H1 (cell line): Measurements from ENCODE around the gene ART5. TPM values are rescaled to one million over a fixed set of nuclear protein-coding genes. Genes with fewer than 3 reads are reported as not detected.

Experiments used
- CTCF ChIA-PET: fragments of 300-600 bp; sonication (Branson Sonifier 250); formaldehyde crosslinking; loops from one replicate; lab custom pipeline; 2021; ENCODE audit not compliant: partially characterized antibody; lab: Charles Lee
- POLR2A ChIA-PET: fragments of 300-600 bp; sonication (Branson Sonifier 250); formaldehyde crosslinking; loops from one replicate; lab custom pipeline; 2021; ENCODE audit warnings: inconsistent platforms; ENCODE audit not compliant: partially characterized antibody; lab: Charles Lee
- DNase-seq, 2 experiments: peaks; one replicate each; pipeline versions ENCODE4 v3.0.0 to v3.0.0-alpha.2; 2010 to 2022; ENCODE audit warnings: low spot score in 2 of 2, low read depth in 1 of 2, mixed read lengths in 1 of 2
- FAIRE-seq: peaks from 2 replicates; lab custom pipeline; 2011; peaks lifted over from hg19 to GRCh38; lab: Jason Lieb, UNC
- H2AFZ ChIP-seq: 2 replicates; pipeline ENCODE4 v1.8.1; 2012; ENCODE audit warnings: low read length, inconsistent platforms
- H2AK5ac ChIP-seq: 2 replicates; pipeline ENCODE4 v1.6.1; 2013; ENCODE audit warnings: low read depth, low read length
- H2BK120ac ChIP-seq: replicated peaks from 2 replicates; pipeline ENCODE3; 2013; ENCODE audit warnings: low read depth, low read length, inconsistent platforms
- H2BK12ac ChIP-seq: 2 replicates; pipeline ENCODE4 v1.6.1; 2013; ENCODE audit warnings: low read depth, low read length
- H2BK15ac ChIP-seq: 2 replicates; pipeline ENCODE4 v1.6.1; 2013; ENCODE audit warnings: low read length
- H2BK20ac ChIP-seq: 2 replicates; pipeline ENCODE4 v1.6.1; 2013; ENCODE audit warnings: low read length
- H2BK5ac ChIP-seq: 2 replicates; pipeline ENCODE4 v1.6.1; 2013; ENCODE audit warnings: low read depth, low read length
- H3K14ac ChIP-seq: 2 replicates; pipeline ENCODE4 v1.6.1; 2013; ENCODE audit warnings: inconsistent platforms; ENCODE audit not compliant: insufficient read length
- H3K18ac ChIP-seq: 2 replicates; pipeline ENCODE4 v1.6.1; 2013; ENCODE audit warnings: low read length; ENCODE audit errors: extremely low read depth
- H3K23ac ChIP-seq: 2 replicates; pipeline ENCODE4 v1.6.1; 2013; ENCODE audit warnings: inconsistent platforms; ENCODE audit not compliant: insufficient read length
- H3K23me2 ChIP-seq: 2 replicates; pipeline ENCODE4 v1.6.1; 2013; ENCODE audit warnings: low read depth, low read length
- H3K27ac ChIP-seq: 2 replicates; pipeline ENCODE4 v1.6.1; 2011; ENCODE audit warnings: low read depth, low read length, inconsistent platforms
- H3K27me3 ChIP-seq, 4 experiments: replicated peaks in 1 of 4; 1 replicate in 1 of 4; 2 replicates in 3 of 4; pipeline versions ENCODE4 v1.6.1 to v1.8.1; 2011 to 2013; ENCODE audit warnings: low read length in 3 of 4, mild to moderate bottlenecking in 3 of 4, inconsistent platforms in 2 of 4, mixed read lengths in 2 of 4, moderate library complexity in 1 of 4; ENCODE audit not compliant: control insufficient read depth in 3 of 4, insufficient read depth in 3 of 4; ENCODE audit errors: extremely low read depth in 1 of 4
- H3K36me3 ChIP-seq, 4 experiments: 2 replicates each; pipeline versions ENCODE4 v1.6.1 to v1.8.1; 2011 to 2013; ENCODE audit warnings: mild to moderate bottlenecking in 4 of 4, low read length in 3 of 4, moderate library complexity in 2 of 4, control low read depth in 1 of 4, inconsistent platforms in 1 of 4; ENCODE audit not compliant: insufficient read depth in 4 of 4, control insufficient read depth in 2 of 4
- H3K4ac ChIP-seq: replicated peaks from 2 replicates; pipeline ENCODE3; 2013; ENCODE audit warnings: low read length, low read depth, mixed read lengths, inconsistent platforms; ENCODE audit not compliant: insufficient read length
- H3K4me1 ChIP-seq, 4 experiments: replicated peaks in 1 of 4; 1 replicate in 1 of 4; 2 replicates in 3 of 4; pipeline versions ENCODE4 v1.6.1 to v1.8.1; 2011 to 2013; ENCODE audit warnings: low read length in 3 of 4, inconsistent platforms in 2 of 4, mixed read lengths in 1 of 4; ENCODE audit not compliant: insufficient read depth in 4 of 4, control insufficient read depth in 3 of 4
- H3K4me2 ChIP-seq, 2 experiments: 2 replicates each; pipeline versions ENCODE4 v1.6.1 to v1.8.1; 2011 to 2013; ENCODE audit warnings: low read depth in 2 of 2, low read length in 2 of 2, control low read depth in 1 of 2, inconsistent platforms in 1 of 2, mild to moderate bottlenecking in 1 of 2; ENCODE audit not compliant: insufficient read depth in 1 of 2
- H3K4me3 ChIP-seq, 4 experiments: fragments of 200-600, 300-600 bp in 1 of 4; sonication (generic), shearing (Covaris generic), sonication (Bioruptor Twin) in 1 of 4; 2 replicates each; pipeline versions ENCODE4 v1.5.1 to v1.8.1; 2011 to 2016; ENCODE audit warnings: low read length in 4 of 4, low read depth in 3 of 4, control low read depth in 2 of 4, inconsistent platforms in 2 of 4, mild to moderate bottlenecking in 2 of 4, mixed read lengths in 1 of 4, moderate library complexity in 1 of 4; ENCODE audit not compliant: insufficient read depth in 2 of 4; ENCODE audit errors: extremely low read depth in 1 of 4
- H3K56ac ChIP-seq: replicated peaks from 2 replicates; pipeline ENCODE3; 2013; ENCODE audit warnings: low read depth, mild to moderate bottlenecking, mixed read lengths, low read length, inconsistent platforms; ENCODE audit not compliant: insufficient read length
- H3K79me1 ChIP-seq: 2 replicates; pipeline ENCODE4 v1.6.1; 2013; ENCODE audit warnings: low read depth, low read length, control low read depth
- H3K79me2 ChIP-seq, 2 experiments: 2 replicates each; pipeline versions ENCODE4 v1.6.1 to v1.8.1; 2012 to 2013; ENCODE audit warnings: low read length in 2 of 2, mild to moderate bottlenecking in 2 of 2, inconsistent platforms in 1 of 2; ENCODE audit not compliant: insufficient read depth in 2 of 2, control insufficient read depth in 1 of 2
- H3K9ac ChIP-seq, 4 experiments: replicated peaks in 1 of 4; 1 replicate in 1 of 4; 2 replicates in 3 of 4; pipeline versions ENCODE4 v1.6.1 to v1.8.1; 2011 to 2013; ENCODE audit warnings: low read depth in 3 of 4, low read length in 3 of 4, control low read depth in 2 of 4, mild to moderate bottlenecking in 2 of 4, moderate library complexity in 2 of 4, inconsistent platforms in 1 of 4; ENCODE audit errors: extremely low read depth in 1 of 4
- H3K9me3 ChIP-seq, 2 experiments: 2 replicates each; pipeline versions ENCODE4 v1.6.1 to v1.8.1; 2012 to 2013; ENCODE audit warnings: mild to moderate bottlenecking in 2 of 2, moderate library complexity in 2 of 2, control low read depth in 1 of 2, inconsistent platforms in 1 of 2, low read depth in 1 of 2, low read length in 1 of 2, mixed read lengths in 1 of 2; ENCODE audit not compliant: insufficient read depth in 2 of 2
- H4K20me1 ChIP-seq, 2 experiments: replicated peaks in 1 of 2; 2 replicates each; pipeline versions ENCODE3 to v1.8.1; 2011 to 2013; ENCODE audit warnings: inconsistent platforms in 2 of 2, low read length in 2 of 2, mild to moderate bottlenecking in 1 of 2; ENCODE audit not compliant: insufficient read depth in 2 of 2, control insufficient read depth in 1 of 2
- H4K5ac ChIP-seq: 2 replicates; pipeline ENCODE4 v1.6.1; 2013; ENCODE audit warnings: low read length, low read depth, mixed read lengths, inconsistent platforms; ENCODE audit not compliant: insufficient read length
- H4K8ac ChIP-seq: 2 replicates; pipeline ENCODE4 v1.8.0; 2013; ENCODE audit warnings: mild to moderate bottlenecking, moderate library complexity, low read length, inconsistent platforms; ENCODE audit not compliant: insufficient read depth; ENCODE audit errors: extremely low read depth
- H4K91ac ChIP-seq: replicated peaks from 2 replicates; pipeline ENCODE3; 2013; ENCODE audit warnings: low read length, mixed read lengths, inconsistent platforms; ENCODE audit not compliant: insufficient read length
- FOSL1 ChIP-seq: IDR thresholded peaks from 2 replicates; pipeline ENCODE4 v1.6.1; 2011; ENCODE audit warnings: mild to moderate bottlenecking, low read depth, low read length, moderate library complexity; ENCODE audit not compliant: insufficient read depth
- KDM4A ChIP-seq: IDR thresholded peaks from one replicate; pipeline ENCODE4 v1.7.1; 2012; ENCODE audit warnings: low read depth, mild to moderate bottlenecking, moderate library complexity, low read length, inconsistent platforms; ENCODE audit not compliant: severe bottlenecking
- TBP ChIP-seq: IDR thresholded peaks from 2 replicates; pipeline ENCODE4 v1.6.1; 2011; ENCODE audit warnings: low read depth, low read length, improper control_type of control experiment
- WGBS, 2 experiments: shearing (Covaris generic) in 1 of 2; methylation state at CpG; one replicate each; pipeline versions ENCODE4 v1.1.6 to v1.1.7; 2013 to 2015; ENCODE audit warnings: low lambda C conversion rate in 2 of 2, mixed read lengths in 2 of 2, inconsistent platforms in 1 of 2, low coverage in 1 of 2, missing lambda C conversion rate in 1 of 2; ENCODE audit not compliant: insufficient replicate concordance in 2 of 2, insufficient coverage in 1 of 2, insufficient read length in 1 of 2; ENCODE audit errors: extremely low coverage in 1 of 2, missing lambda C conversion rate in 1 of 2; 5-methylcytosine and 5-hydroxymethylcytosine counted together
- long read RNA-seq, 2 experiments: library from RNA in 1 of 2; library from capped mRNA in 1 of 2; stranded (forward); transcript quantifications; one replicate each; pipeline ENCODE4 v2.0.0, GENCODE V29; 2021; ENCODE audit warnings: inconsistent platforms in 1 of 2
- polyA minus RNA-seq, 3 experiments: library from RNA; depleted of rRNA, polyadenylated mRNA; stranded (reverse); fragments of >200 nt; gene quantifications; 1 replicate in 2 of 3; 2 replicates in 1 of 3; pipeline ENCODE4 v1.2.3, GENCODE V29; 2011
- polyA plus RNA-seq, 7 experiments: library from polyadenylated mRNA; depleted of rRNA in 3 of 7; stranded (reverse) in 5 of 7; unstranded in 2 of 7; fragments of >200 nt in 5 of 7; fragments of 200-250 nt in 2 of 7; gene quantifications; 1 replicate in 5 of 7; 2 replicates in 1 of 7; 4 replicates in 1 of 7; pipeline versions ENCODE4 v1.2.1 to v1.2.3, GENCODE V29; 2011 to 2013; ENCODE audit warnings: missing spikeins in 2 of 7, mixed read lengths in 2 of 7
- total RNA-seq: library from RNA; stranded (reverse); fragmentation: NEBNext Ultra II Directional; extraction: Animal tissue kit (Norgen Biotek cat#: 25700); gene quantifications from 2 replicates; pipeline ENCODE4 v1.2.1, GENCODE V29; 2021

The ART5 gene, protein sequence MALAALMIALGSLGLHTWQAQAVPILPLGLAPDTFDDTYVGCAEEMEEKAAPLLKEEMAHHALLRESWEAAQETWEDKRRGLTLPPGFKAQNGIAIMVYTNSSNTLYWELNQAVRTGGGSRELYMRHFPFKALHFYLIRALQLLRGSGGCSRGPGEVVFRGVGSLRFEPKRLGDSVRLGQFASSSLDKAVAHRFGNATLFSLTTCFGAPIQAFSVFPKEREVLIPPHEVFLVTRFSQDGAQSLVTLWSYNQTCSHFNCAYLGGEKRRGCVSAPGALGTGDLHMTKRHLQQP
- total RNA-seq (7.2 and 7.5 TPM in 2 replicates), polyA plus RNA-seq (2011; rRNA removed) (6.0 and 9.1 TPM in 2 replicates), polyA minus RNA-seq (2011; rRNA and poly(A)+ RNA removed) (3.1 and 3.6 TPM in 2 replicates)
- 7.8 TPM for polyA plus RNA-seq (2011; cell fraction: cytosol; rRNA removed)
- 10.1 TPM for polyA plus RNA-seq (2011; cell fraction: nucleus; rRNA removed)
- polyA plus RNA-seq (2012, experiment 1 of 2): 6.6 to 9.7 TPM (median 7.5 TPM) in 4 replicates
- polyA plus RNA-seq (2012, experiment 2 of 2): 8.8 TPM
- polyA plus RNA-seq (2013, experiment 1 of 2): 11.2 TPM
- 12.0 TPM for polyA plus RNA-seq (2013, experiment 2 of 2)
- 3.0 TPM for polyA minus RNA-seq (2011; cell fraction: cytosol; rRNA and poly(A)+ RNA removed)
- polyA minus RNA-seq (2011; cell fraction: nucleus; rRNA and poly(A)+ RNA removed): 7.4 TPM
- long read RNA-seq, experiment 1, partial matches to known transcripts: 0 of 3 reads
- long read RNA-seq, experiment 1, other reads (novel, unspliced or antisense): 1 of 3 reads
- long read RNA-seq, experiment 2, transcript ART5-203 (4 exons, 1,504 nt): major isoform, 7 of 15 reads
- long read RNA-seq, experiment 2, partial matches to known transcripts: 0 of 15 reads
- long read RNA-seq, experiment 2, other reads (novel, unspliced or antisense): 8 of 15 reads

DNA sequence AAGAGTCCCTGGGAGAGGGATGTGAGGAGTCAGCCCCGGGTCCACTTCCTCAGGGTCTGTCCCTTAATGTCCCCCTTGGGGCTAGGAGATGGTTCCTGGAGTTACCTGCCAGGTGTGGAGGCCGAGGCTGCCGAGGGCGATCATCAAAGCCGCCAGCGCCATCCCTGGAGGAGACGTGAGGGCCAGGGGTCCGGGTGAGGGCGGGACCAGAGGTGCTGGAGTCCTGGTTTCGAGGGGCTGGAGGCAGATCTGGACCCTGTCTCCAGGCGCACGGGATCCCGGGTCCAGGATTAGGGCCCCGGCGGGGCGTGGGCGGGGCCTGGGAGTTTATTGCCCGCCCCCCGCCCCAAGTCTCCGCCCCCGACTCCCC is at the start of gene ART5:
Gene ART5, minus strand, starts transcription at position 292 of the 370 bp plus-strand sequence. Its CDS starts 130 bp downstream, at position 162.
- Histone ChIP-seq H3K9ac (peak within 1 kb of the TSS in 3 of 4 experiments; percentile 45 to 66 (median 65); a peak in 6 of 7 replicates), H2BK20ac (no peak within 1 kb of the TSS), H3K9me3 (peaks cover 7% of the 10 kb centered on the region in 2 experiments; a peak in 2 of 4 replicates), H2AFZ (peak within 1 kb of the TSS; percentile 79), H2BK5ac (peak within 1 kb of the TSS; percentile 63), H3K36me3 (no peaks in the 10 kb centered on the region), H3K79me1 (no peaks in the 10 kb centered on the region), H4K5ac (peak within 1 kb of the TSS; percentile 73), H4K91ac (peak within 1 kb of the TSS; percentile 92), H4K8ac (peak within 1 kb of the TSS; percentile 53; the same call in 1 of the 2 replicates), H3K4me2 (peak within 1 kb of the TSS; percentile 88 to 98), H3K4ac (no peak within 1 kb of the TSS), H2BK15ac (0 out of 2 replicates have a peak within 1 kb of the TSS, but pooled peaks have one; percentile 61), H2AK5ac (no peak within 1 kb of the TSS), H3K4me1 (peaks cover 0 to 10% (median 1%) of the 10 kb centered on the region in 4 experiments; a peak in 4 of 7 replicates), H3K4me3 (peak within 1 kb of the TSS; percentile 59 to 63 (median 60)), H3K79me2 (no peaks in the 10 kb centered on the region), H3K56ac (peak within 1 kb of the TSS; percentile 73), H2BK120ac (peak within 1 kb of the TSS; percentile 66), H3K18ac (peak within 1 kb of the TSS; percentile 88), H2BK12ac (0 out of 2 replicates have a peak within 1 kb of the TSS, but pooled peaks have one; percentile 76), H3K27me3 (peaks cover 0 to 6% (median 0%) of the 10 kb centered on the region in 4 experiments; a peak in 4 of 7 replicates), H3K23me2 (peaks cover 11% of the 10 kb centered on the region; the same call in 1 of the 2 replicates), H3K14ac (peak within 1 kb of the TSS; percentile 28), H3K23ac (no peak within 1 kb of the TSS), H3K27ac (peak within 1 kb of the TSS; percentile 88), H4K20me1 (no peaks in the 10 kb centered on the region)
- peak; percentile 49 for TF ChIP-seq KDM4A
- TF ChIP-seq FOSL1: no peak
- 0 out of 2 replicates have a peak, but pooled peaks have one; percentile 5 for TF ChIP-seq TBP
- WGBS, 2 experiments: 14% methylated on average over 9 of the region's 21 CpGs; no CpG with 5 or more reads in 1 of the 2 experiments
- ChIA-PET CTCF (no interaction called here), POLR2A (no interaction called here)
- FAIRE-seq: no peak
- DNase-seq: no peak
